K562 (cell line): ENCODE measurements around the gene NAB1. TPM values are rescaled to one million over a fixed set of nuclear protein-coding genes. Genes with fewer than 3 reads are reported as not detected.

ENCODE experiments used
- ATAC-seq: fragments of 200-7000 bp; cut with Tn5 transposase; 3 replicates; pipeline ENCODE4 v1.9.1; 2020; ENCODE audit warnings: moderate library complexity
- BruUV-seq: library from RNA; stranded (reverse); fragments of 400-500 nt; replicated peaks from 2 replicates; lab custom pipeline; 2021; lab: Mats Ljungman, UMichigan
- CTCF ChIA-PET: fragments of 300-600 bp; formaldehyde crosslinking; extraction: SDS; loops from one replicate; lab custom pipeline; 2021; ENCODE audit warnings: low intra/inter-chr PET ratio; lab: Yijun Ruan, JAX
- POLR2A ChIA-PET: fragments of 300-600, 350-650 bp; sonication (Branson Sonifier 250); formaldehyde crosslinking; extraction: SDS; loops from one replicate; lab custom pipeline; 2021; ENCODE audit warnings: antibody characterized with exemption, inconsistent platforms; lab: Yijun Ruan, JAX
- DNase-seq, 4 experiments: peaks; one replicate each; pipeline versions ENCODE4 v3.0.0 to v3.0.0-alpha.2; 2011 to 2018; ENCODE audit warnings: low spot score in 3 of 4, mixed read lengths in 3 of 4; ENCODE audit errors: extremely low read depth in 1 of 4
- FAIRE-seq: peaks from 2 replicates; lab custom pipeline; 2011; peaks lifted over from hg19 to GRCh38; lab: Jason Lieb, UNC
- H2AFZ ChIP-seq: 2 replicates; pipeline ENCODE4 v1.6.0; 2011; ENCODE audit warnings: low read depth, low read length, control low read depth, inconsistent platforms
- H3K27ac ChIP-seq: fragments of 200-600 bp; 3 replicates; pipeline ENCODE4 v1.8.0; 2011; ENCODE audit warnings: low read depth, mild to moderate bottlenecking, control low read depth, inconsistent platforms, low read length, moderate library complexity, mixed read lengths; ENCODE audit errors: extremely low read depth
- H3K27me3 ChIP-seq, 2 experiments: fragments of 300-600 bp in 1 of 2; 2 replicates in 1 of 2; 3 replicates in 1 of 2; pipeline versions ENCODE4 v1.6.0 to v1.8.0; 2011; ENCODE audit warnings: inconsistent platforms in 2 of 2, low read length in 2 of 2, mild to moderate bottlenecking in 1 of 2, mixed read lengths in 1 of 2, moderate library complexity in 1 of 2; ENCODE audit not compliant: control insufficient read depth in 2 of 2, insufficient read depth in 2 of 2
- H3K36me3 ChIP-seq: fragments of 300-600 bp; 3 replicates; pipeline ENCODE4 v1.8.0; 2011; ENCODE audit warnings: mild to moderate bottlenecking, low read length, inconsistent platforms; ENCODE audit not compliant: control insufficient read depth, insufficient read depth
- H3K4me1 ChIP-seq, 2 experiments: fragments of 200-600 bp in 1 of 2; replicated peaks in 1 of 2; 2 replicates in 1 of 2; 3 replicates in 1 of 2; pipeline versions ENCODE4 v1.5.1 to v1.8.0; 2011; ENCODE audit warnings: inconsistent platforms in 2 of 2, low read length in 2 of 2, mild to moderate bottlenecking in 1 of 2, mixed read lengths in 1 of 2, moderate library complexity in 1 of 2; ENCODE audit not compliant: control insufficient read depth in 2 of 2, insufficient read depth in 2 of 2
- H3K4me2 ChIP-seq: 2 replicates; pipeline ENCODE4 v1.6.1; 2011; ENCODE audit warnings: low read length, control low read depth, inconsistent platforms, mixed read lengths; ENCODE audit not compliant: insufficient read depth
- H3K4me3 ChIP-seq: fragments of 200-600 bp; sonication (generic), shearing (Covaris generic); 2 replicates; pipeline ENCODE4 v1.5.1; 2016; ENCODE audit warnings: control low read depth, inconsistent platforms
- H3K79me2 ChIP-seq: fragments of 200-600 bp; 3 replicates; pipeline ENCODE4 v1.8.0; 2011; ENCODE audit warnings: low read length, inconsistent platforms; ENCODE audit not compliant: control insufficient read depth, insufficient read depth
- H3K9ac ChIP-seq, 2 experiments: 2 replicates each; pipeline versions ENCODE4 v1.6.0 to v1.6.1; 2011; ENCODE audit warnings: low read depth in 2 of 2, low read length in 2 of 2, control low read depth in 1 of 2, inconsistent platforms in 1 of 2, mild to moderate bottlenecking in 1 of 2, mixed read lengths in 1 of 2; ENCODE audit not compliant: insufficient read depth in 1 of 2
- H3K9me1 ChIP-seq: one replicate; pipeline ENCODE4 v1.6.0; 2011; ENCODE audit warnings: inconsistent platforms, mild to moderate bottlenecking, low read length, moderate library complexity; ENCODE audit not compliant: control insufficient read depth, insufficient read depth
- H3K9me3 ChIP-seq: replicated peaks from 2 replicates; pipeline ENCODE4 v1.5.1; 2011; ENCODE audit warnings: low read depth, low read length, inconsistent platforms; ENCODE audit not compliant: control insufficient read depth, insufficient read depth
- H4K20me1 ChIP-seq: replicated peaks from 2 replicates; pipeline ENCODE4 v1.6.1; 2011; ENCODE audit warnings: low read length, inconsistent platforms, mixed read lengths; ENCODE audit not compliant: control insufficient read depth, insufficient read depth
- ATF3 ChIP-seq, 2 experiments: fragments of 450-650 bp in 1 of 2; sonication (generic) in 1 of 2; formaldehyde crosslinking in 1 of 2; IDR thresholded peaks in 1 of 2; conservative IDR thresholded peaks in 1 of 2; 2 replicates each; pipeline versions ENCODE4 v1.6.1 to v1.8.1; 2016 to 2023; ENCODE audit warnings: mild to moderate bottlenecking in 2 of 2, moderate library complexity in 2 of 2, inconsistent platforms in 1 of 2, missing genetic modification reagents in 1 of 2
- BCOR ChIP-seq: fragments of 450-650 bp; IDR thresholded peaks from 2 replicates; pipeline ENCODE4 v1.6.1; 2016
- CEBPB ChIP-seq: fragments of 450-650 bp; IDR thresholded peaks from 2 replicates; pipeline ENCODE4 v1.6.1; 2016; ENCODE audit warnings: missing genetic modification characterization, missing compliant biosample characterization
- FOSL1 ChIP-seq: fragments of 200-800 bp; sonication (Bioruptor generic); conservative IDR thresholded peaks from 2 replicates; pipeline ENCODE4 v1.6.1; 2016; ENCODE audit warnings: missing genetic modification characterization, missing compliant biosample characterization
- JUN ChIP-seq, 2 experiments: sonication (generic) in 1 of 2; formaldehyde crosslinking in 1 of 2; IDR thresholded peaks; 2 replicates each; pipeline versions ENCODE4 v1.6.1 to v1.8.0; 2012 to 2022; ENCODE audit warnings: borderline replicate concordance in 2 of 2, mild to moderate bottlenecking in 2 of 2, improper control_type of control experiment in 1 of 2, low read depth in 1 of 2, low read length in 1 of 2, missing genetic modification reagents in 1 of 2
- JUND ChIP-seq, 2 experiments: IDR thresholded peaks; 2 replicates in 1 of 2; 3 replicates in 1 of 2; pipeline ENCODE4 v1.6.1; 2011; ENCODE audit warnings: borderline replicate concordance in 2 of 2, low read depth in 2 of 2, low read length in 2 of 2, improper control_type of control experiment in 1 of 2, missing biosample characterization in 1 of 2, missing genetic modification characterization in 1 of 2, missing genetic modification reagents in 1 of 2
- MCM2 ChIP-seq: fragments of 450-650 bp; IDR thresholded peaks from 2 replicates; pipeline ENCODE4 v1.6.1; 2017; ENCODE audit warnings: low read depth, mild to moderate bottlenecking
- MEIS2 ChIP-seq: fragments of 450-650 bp; IDR thresholded peaks from 2 replicates; pipeline ENCODE4 v1.6.1; 2014; ENCODE audit warnings: mild to moderate bottlenecking; ENCODE audit not compliant: partially characterized antibody
- PBX2 ChIP-seq, 2 experiments: IDR thresholded peaks in 1 of 2; conservative IDR thresholded peaks in 1 of 2; 2 replicates each; pipeline ENCODE4 v1.6.1; 2016; ENCODE audit warnings: low read depth in 2 of 2, mild to moderate bottlenecking in 1 of 2, missing compliant biosample characterization in 1 of 2, missing genetic modification characterization in 1 of 2, moderate library complexity in 1 of 2
- RBM39 ChIP-seq: fragments of 200-400 bp; formaldehyde crosslinking; optimal IDR thresholded peaks from 2 replicates; pipeline ENCODE3; 2018; ENCODE audit warnings: low read depth, low read length
- SMAD3 ChIP-seq: fragments of 450-650 bp; formaldehyde crosslinking; conservative IDR thresholded peaks from 2 replicates; pipeline ENCODE4 v1.4.0; 2020; ENCODE audit warnings: mild to moderate bottlenecking
- ZC3H11A ChIP-seq: IDR thresholded peaks from 2 replicates; pipeline ENCODE4 v1.6.1; 2012; ENCODE audit warnings: low read depth, low read length, improper control_type of control experiment
- ZNF24 ChIP-seq: fragments of 450-650 bp; IDR thresholded peaks from 2 replicates; pipeline ENCODE4 v1.6.1; 2016
- WGBS: fragments of 100-300 bp; shearing (Covaris generic); methylation state at CpG from one replicate; pipeline ENCODE4 v1.1.6; 2016; ENCODE audit warnings: low coverage, mixed read lengths; ENCODE audit not compliant: insufficient coverage; ENCODE audit errors: missing lambda C conversion rate; 5-methylcytosine and 5-hydroxymethylcytosine counted together
- in situ Hi-C: fragments of 300-500 bp; cut with MboI; formaldehyde crosslinking; loops from 4 replicates; pipeline ENCODE4 v1.15.0; 2018; ENCODE audit warnings: inconsistent platforms, mixed read lengths
- intact Hi-C: fragments of 100-400 bp; cut with micrococcal nuclease; formaldehyde crosslinking; loops from 2 replicates; pipeline ENCODE4 v1.14.2; 2022
- polyA plus RNA-seq, 8 experiments: library from polyadenylated mRNA; depleted of rRNA in 4 of 8; stranded (reverse) in 5 of 8; unstranded in 3 of 8; fragments of >200 nt; fragmentation: Nextera tagmentation in 2 of 8; fragmentation: Illumina TruSeq in 1 of 8; extraction: Ambion mirVana in 2 of 8; extraction: Trizol in 1 of 8; gene quantifications; 2 replicates each; pipeline versions ENCODE4 v1.2.1 to v1.2.3, GENCODE V29; 2011 to 2014; ENCODE audit warnings: inconsistent platforms in 1 of 8, missing spikeins in 1 of 8
- total RNA-seq, 7 experiments: library from RNA; depleted of rRNA in 6 of 7; stranded (reverse); fragments of >200 nt in 6 of 7; fragmentation: Illumina TruSeq in 2 of 7; extraction: Trizol in 2 of 7; gene quantifications; 2 replicates each; pipeline versions ENCODE4 v1.2.1 to v1.2.3, GENCODE V29; 2011 to 2021; ENCODE audit warnings: low replicate concordance in 1 of 7
- TF ChIP-seq, protein P1 (sequence below): fragments of 450-650 bp; IDR thresholded peaks from 2 replicates; pipeline ENCODE4 v1.6.1; 2017; ENCODE audit warnings: antibody characterized with exemption

NAB1 gene
- total and polyA plus RNA-seq, 9 of the 15 experiments (the other 6 are each of a cell fraction or from before 2014, with no cell fraction given): 3.1 to 23.0 (median 16.3) TPM

- no peak overlapping the region for H3K27ac ChIP-seq
- H3K9me3 ChIP-seq: no peaks in the 10 kb centered on the region
- no peaks in the 10 kb centered on the region for H3K79me2 ChIP-seq
- no peak overlapping the region for H2AFZ ChIP-seq
- H3K9me1 ChIP-seq: no peaks in the 10 kb centered on the region
- no peaks in the 10 kb centered on the region for H4K20me1 ChIP-seq
- no peak overlapping the region for H3K4me3 ChIP-seq
- no TSS peak for BruUV-seq
- POLR2A ChIA-PET: no interaction called here
- no peak overlapping the region for H3K4me2 ChIP-seq
- TF ChIP-seq RBM39 (no peak), MEIS2 (peak; percentile 77), FOSL1 (tag) (peak; percentile 51; the same call in 1 of the 2 replicates), SMAD3 (CRISPR knock-in tag) (no peak), ATF3 (IDR thresholded peaks at IDR 0.05) (peak; percentile 55), ATF3 (CRISPR knock-in tag; conservative IDR thresholded peaks at IDR 0.05) (no peak), PBX2 (CRISPR knock-in tag; IDR thresholded peaks at IDR 0.05; ENCODE audit: low read depth) (no peak), PBX2 (tag; conservative IDR thresholded peaks at IDR 0.05; ENCODE audit: low read depth) (peak; percentile 36; the same call in 1 of the 2 replicates), ZNF24 (no peak), BCOR (no peak), JUND (IDR thresholded peaks at IDR 0.05; ENCODE audit: borderline replicate concordance, low read depth, low read length) (peak; percentile 59; the same call in 1 of the 2 replicates), JUND (tag; IDR thresholded peaks at IDR 0.05; ENCODE audit: borderline replicate concordance, low read depth, low read length) (no peak; the same call in 2 of the 3 replicates), CEBPB (tag) (peak; percentile 59), ZC3H11A (no peak), JUN (IDR thresholded peaks at IDR 0.05; ENCODE audit: borderline replicate concordance, low read depth, low read length) (peak; percentile 21; the same call in 1 of the 2 replicates), JUN (CRISPR knock-in tag; IDR thresholded peaks at IDR 0.05; ENCODE audit: borderline replicate concordance) (no peak), MCM2 (no peak)
- TF ChIP-seq, protein P1, sequence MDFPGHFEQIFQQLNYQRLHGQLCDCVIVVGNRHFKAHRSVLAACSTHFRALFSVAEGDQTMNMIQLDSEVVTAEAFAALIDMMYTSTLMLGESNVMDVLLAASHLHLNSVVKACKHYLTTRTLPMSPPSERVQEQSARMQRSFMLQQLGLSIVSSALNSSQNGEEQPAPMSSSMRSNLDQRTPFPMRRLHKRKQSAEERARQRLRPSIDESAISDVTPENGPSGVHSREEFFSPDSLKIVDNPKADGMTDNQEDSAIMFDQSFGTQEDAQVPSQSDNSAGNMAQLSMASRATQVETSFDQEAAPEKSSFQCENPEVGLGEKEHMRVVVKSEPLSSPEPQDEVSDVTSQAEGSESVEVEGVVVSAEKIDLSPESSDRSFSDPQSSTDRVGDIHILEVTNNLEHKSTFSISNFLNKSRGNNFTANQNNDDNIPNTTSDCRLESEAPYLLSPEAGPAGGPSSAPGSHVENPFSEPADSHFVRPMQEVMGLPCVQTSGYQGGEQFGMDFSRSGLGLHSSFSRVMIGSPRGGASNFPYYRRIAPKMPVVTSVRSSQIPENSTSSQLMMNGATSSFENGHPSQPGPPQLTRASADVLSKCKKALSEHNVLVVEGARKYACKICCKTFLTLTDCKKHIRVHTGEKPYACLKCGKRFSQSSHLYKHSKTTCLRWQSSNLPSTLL: no peak
- FAIRE-seq (no peak), DNase-seq (peak in 1 of 4 experiments; percentile 12), ATAC-seq (0 out of 3 replicates have a peak, but pooled peaks have one; percentile 19)
- CTCF ChIA-PET: no interaction called here
- peaks cover 0 to 2% of the 10 kb centered on the region in 2 experiments; a peak in 2 of 5 replicates for H3K4me1 ChIP-seq
- H3K36me3 ChIP-seq: no peaks in the 10 kb centered on the region
- intact Hi-C loops (loop anchor here (1.0 kb wide), 1 partner anchor 44 kb away; no protein-coding TSS in a partner anchor), in situ Hi-C loops (no loop called here)
- WGBS: 33% methylated on average over 2 of the region's 3 CpGs
- H3K27me3 ChIP-seq: no peaks in the 10 kb centered on the region
- H3K9ac ChIP-seq: no peak overlapping the region
Observed at GRCh38 chr2:190636361-190636760, 12.5 kb upstream of the NAB1 start.
